ENCODE results near the gene HYAL3. TPM values are rescaled to one million over a fixed set of nuclear protein-coding genes. Genes with fewer than 3 reads are reported as not detected.
A peak's percentile ranks its signal among the peaks of the same experiment; 100 is the strongest.

HYAL3 gene, protein sequence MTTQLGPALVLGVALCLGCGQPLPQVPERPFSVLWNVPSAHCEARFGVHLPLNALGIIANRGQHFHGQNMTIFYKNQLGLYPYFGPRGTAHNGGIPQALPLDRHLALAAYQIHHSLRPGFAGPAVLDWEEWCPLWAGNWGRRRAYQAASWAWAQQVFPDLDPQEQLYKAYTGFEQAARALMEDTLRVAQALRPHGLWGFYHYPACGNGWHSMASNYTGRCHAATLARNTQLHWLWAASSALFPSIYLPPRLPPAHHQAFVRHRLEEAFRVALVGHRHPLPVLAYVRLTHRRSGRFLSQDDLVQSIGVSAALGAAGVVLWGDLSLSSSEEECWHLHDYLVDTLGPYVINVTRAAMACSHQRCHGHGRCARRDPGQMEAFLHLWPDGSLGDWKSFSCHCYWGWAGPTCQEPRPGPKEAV
- 1 to 10 TPM; 2.6 to 3.3 TPM for total RNA-seq
- polyA plus RNA-seq (2013, experiment 1 of 2) = 4.1 TPM
- polyA plus RNA-seq (2013, experiment 2 of 2) = 3.9 TPM
- long read RNA-seq, experiment 1, partial matches to known transcripts = 0 of 5 reads
- long read RNA-seq, experiment 1, other reads (novel, unspliced or antisense) = 3 of 5 reads
- long read RNA-seq, experiment 2, partial matches to known transcripts = 1 of 5 reads
- long read RNA-seq, experiment 2, other reads (novel, unspliced or antisense) = 0 of 5 reads
- long read RNA-seq, experiment 3, partial matches to known transcripts = 0 of 11 reads
- long read RNA-seq, experiment 3, other reads (novel, unspliced or antisense) = 2 of 11 reads
- long read RNA-seq, experiment 4, partial matches to known transcripts = 0 of 2 reads
- long read RNA-seq, experiment 4, other reads (novel, unspliced or antisense) = 0 of 2 reads

DNA sequence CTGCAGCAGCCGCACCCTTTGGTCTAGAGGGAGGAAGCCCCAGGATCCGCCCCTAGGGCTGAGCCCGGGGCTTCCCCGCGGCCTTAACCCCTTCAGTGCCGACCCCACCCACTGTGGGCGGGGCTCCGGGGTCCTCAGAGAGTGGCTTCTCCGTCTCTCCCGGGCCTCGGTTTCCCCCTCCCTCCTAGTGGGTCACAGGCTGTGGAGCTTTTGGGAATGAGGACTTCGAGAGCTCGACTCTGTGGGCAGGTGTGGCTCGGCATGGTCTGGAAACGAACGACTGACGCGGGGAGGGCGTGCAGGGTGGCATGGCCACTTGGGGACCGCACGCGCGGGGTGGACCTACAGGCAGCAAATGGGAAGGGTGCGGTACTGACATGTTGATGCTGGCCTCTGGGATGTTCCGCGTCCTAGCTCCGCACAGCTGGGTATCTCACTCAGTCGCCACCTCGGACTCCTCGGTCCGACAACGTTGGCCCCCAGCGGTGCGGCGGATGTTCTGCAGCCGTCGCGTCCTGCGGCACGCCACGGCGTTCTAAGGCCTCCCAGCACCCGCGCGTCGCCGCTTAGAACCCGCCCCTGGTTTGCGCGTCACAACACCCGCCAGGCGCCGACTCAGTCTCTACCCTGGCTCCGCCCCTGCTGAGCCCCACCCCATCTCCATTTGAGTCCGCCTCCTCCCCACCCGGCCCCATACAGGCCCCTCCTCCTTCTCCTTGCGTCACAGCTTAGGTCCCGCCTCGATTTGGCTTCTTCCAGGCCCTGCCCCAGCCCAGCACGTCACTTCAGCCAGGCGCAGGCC lies at the start of gene HYAL3, which contains the start of gene NAA80:
Gene HYAL3 (minus strand): TSS at position 570 of the 802 bp plus-strand sequence. CDS start 3,803 bp downstream, outside the sequence.
Gene NAA80 (minus strand): TSS at position 570 of the 802 bp plus-strand sequence. CDS start 1,942 bp downstream, outside the sequence.
- Mint-ChIP-seq H3K36me3 (ENCODE audit: low read depth) (peaks cover 2% of the 10 kb centered on the region), H3K27ac (peak within 1 kb of the TSS; percentile 95), H3K27me3 (ENCODE audit: insufficient read depth) (no peaks in the 10 kb centered on the region), H3K4me3 (peak within 1 kb of the TSS; percentile 82), H3K4me1 (peaks cover 17% of the 10 kb centered on the region), H3K9me3 (no peaks in the 10 kb centered on the region)
- peak within 1 kb of the TSS; percentile 62 for H3K9ac ChIP-seq (ENCODE audit: extremely low read depth, low read length, poor library complexity, severe bottlenecking)
- no peaks in the 10 kb centered on the region for H3K9me3 ChIP-seq (ENCODE audit: control insufficient read depth, low read length)
- 1% methylated on average over 32 to 61 of the region's 61 CpGs for WGBS, 2 experiments (ENCODE audit: insufficient coverage in 1 of 2, insufficient read length in 1 of 2)
- peak; percentile 100 for DNase-seq
- H3K4me1 ChIP-seq (ENCODE audit: control insufficient read depth, insufficient read depth, low read length) = peaks cover 3% of the 10 kb centered on the region
- no peaks in the 10 kb centered on the region for H3K36me3 ChIP-seq (ENCODE audit: control insufficient read depth, insufficient read depth, low read length)
- TF ChIP-seq, protein P1, sequence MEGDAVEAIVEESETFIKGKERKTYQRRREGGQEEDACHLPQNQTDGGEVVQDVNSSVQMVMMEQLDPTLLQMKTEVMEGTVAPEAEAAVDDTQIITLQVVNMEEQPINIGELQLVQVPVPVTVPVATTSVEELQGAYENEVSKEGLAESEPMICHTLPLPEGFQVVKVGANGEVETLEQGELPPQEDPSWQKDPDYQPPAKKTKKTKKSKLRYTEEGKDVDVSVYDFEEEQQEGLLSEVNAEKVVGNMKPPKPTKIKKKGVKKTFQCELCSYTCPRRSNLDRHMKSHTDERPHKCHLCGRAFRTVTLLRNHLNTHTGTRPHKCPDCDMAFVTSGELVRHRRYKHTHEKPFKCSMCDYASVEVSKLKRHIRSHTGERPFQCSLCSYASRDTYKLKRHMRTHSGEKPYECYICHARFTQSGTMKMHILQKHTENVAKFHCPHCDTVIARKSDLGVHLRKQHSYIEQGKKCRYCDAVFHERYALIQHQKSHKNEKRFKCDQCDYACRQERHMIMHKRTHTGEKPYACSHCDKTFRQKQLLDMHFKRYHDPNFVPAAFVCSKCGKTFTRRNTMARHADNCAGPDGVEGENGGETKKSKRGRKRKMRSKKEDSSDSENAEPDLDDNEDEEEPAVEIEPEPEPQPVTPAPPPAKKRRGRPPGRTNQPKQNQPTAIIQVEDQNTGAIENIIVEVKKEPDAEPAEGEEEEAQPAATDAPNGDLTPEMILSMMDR (conservative IDR thresholded peaks at IDR 0.05) = peak; percentile 56
- peak within 1 kb of the TSS; percentile 94 for H3K4me3 ChIP-seq (ENCODE audit: low read length)
- no peaks in the 10 kb centered on the region for H3K27me3 ChIP-seq (ENCODE audit: control insufficient read depth, insufficient read depth, low read length, poor library complexity, severe bottlenecking)
- H3K27ac ChIP-seq (ENCODE audit: low read depth, low read length) = peak within 1 kb of the TSS; percentile 67

DNA sequence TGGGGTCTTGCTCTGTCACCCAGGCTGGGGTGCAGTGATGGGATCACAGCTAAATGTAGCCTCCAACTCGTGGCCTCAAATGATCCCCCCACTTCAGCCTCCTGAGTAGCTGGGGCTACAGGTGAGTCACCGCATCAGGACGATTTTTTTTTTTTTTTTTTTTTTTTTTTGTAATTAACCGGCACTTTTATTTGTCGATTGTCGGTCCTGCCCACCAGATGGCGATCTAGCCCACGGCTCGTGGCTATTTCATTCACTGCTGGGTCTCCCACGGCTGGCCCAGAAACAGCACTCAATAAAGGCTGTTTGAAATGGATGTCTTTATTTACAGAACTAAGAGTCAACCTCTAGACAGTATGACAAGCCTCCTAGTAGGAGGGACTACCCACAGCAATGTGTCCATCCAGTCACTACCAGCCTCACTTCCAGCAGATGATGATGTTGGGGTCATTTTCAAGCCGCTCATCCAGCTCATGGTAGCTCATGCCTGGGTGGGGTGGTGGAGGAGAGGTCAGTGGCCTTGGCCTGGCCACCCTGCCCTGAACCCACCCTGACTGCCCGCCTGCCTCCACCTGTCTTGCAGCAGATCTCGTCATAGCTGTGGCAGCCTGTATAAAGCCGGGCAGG lies 48.1 kb upstream of the HYAL3 start:
- Histone ChIP-seq H3K27me3 (ENCODE audit: control insufficient read depth, insufficient read depth, low read length, poor library complexity, severe bottlenecking) (peaks cover 27% of the 10 kb centered on the region), H3K27ac (ENCODE audit: low read depth, low read length) (no peak overlapping the region), H3K9ac (ENCODE audit: extremely low read depth, low read length, poor library complexity, severe bottlenecking) (no peak overlapping the region), H3K9me3 (ENCODE audit: control insufficient read depth, low read length) (no peaks in the 10 kb centered on the region), H3K4me3 (ENCODE audit: low read length) (no peak overlapping the region), H3K4me1 (ENCODE audit: control insufficient read depth, insufficient read depth, low read length) (no peaks in the 10 kb centered on the region), H3K36me3 (ENCODE audit: control insufficient read depth, insufficient read depth, low read length) (peaks cover 14% of the 10 kb centered on the region)
- Mint-ChIP-seq H3K9me3 (no peaks in the 10 kb centered on the region), H3K27ac (no peak overlapping the region), H3K27me3 (ENCODE audit: insufficient read depth) (peaks cover 39% of the 10 kb centered on the region), H3K36me3 (ENCODE audit: low read depth) (peaks cover 3% of the 10 kb centered on the region), H3K4me3 (no peak overlapping the region), H3K4me1 (peaks cover 11% of the 10 kb centered on the region)
- TF ChIP-seq, protein P1 (conservative IDR thresholded peaks at IDR 0.05) = peak; percentile 77
- DNase-seq = peak; percentile 88
- 33 to 35% methylated on average over 8 to 14 of the region's 14 CpGs for WGBS, 2 experiments (ENCODE audit: insufficient coverage in 1 of 2, insufficient read length in 1 of 2)

Data from endodermal cell (in vitro differentiated cells).